HG02610 (cell line): ENCODE measurements around the gene ZNF552.
"Not testable (repeated sequence)": the region's sequence is repeated elsewhere in the genome, so short reads cannot be mapped to it uniquely, and the experiment has no call there.

Experiments used
- ATAC-seq: cut with Tn5 transposase; IDR thresholded peaks from one replicate; pipeline ENCODE4 v1.9.1; 2021; ENCODE audit warnings: mild to moderate bottlenecking, moderate library complexity; ENCODE audit not compliant: unreplicated experiment

ZNF552 gene

DNA sequence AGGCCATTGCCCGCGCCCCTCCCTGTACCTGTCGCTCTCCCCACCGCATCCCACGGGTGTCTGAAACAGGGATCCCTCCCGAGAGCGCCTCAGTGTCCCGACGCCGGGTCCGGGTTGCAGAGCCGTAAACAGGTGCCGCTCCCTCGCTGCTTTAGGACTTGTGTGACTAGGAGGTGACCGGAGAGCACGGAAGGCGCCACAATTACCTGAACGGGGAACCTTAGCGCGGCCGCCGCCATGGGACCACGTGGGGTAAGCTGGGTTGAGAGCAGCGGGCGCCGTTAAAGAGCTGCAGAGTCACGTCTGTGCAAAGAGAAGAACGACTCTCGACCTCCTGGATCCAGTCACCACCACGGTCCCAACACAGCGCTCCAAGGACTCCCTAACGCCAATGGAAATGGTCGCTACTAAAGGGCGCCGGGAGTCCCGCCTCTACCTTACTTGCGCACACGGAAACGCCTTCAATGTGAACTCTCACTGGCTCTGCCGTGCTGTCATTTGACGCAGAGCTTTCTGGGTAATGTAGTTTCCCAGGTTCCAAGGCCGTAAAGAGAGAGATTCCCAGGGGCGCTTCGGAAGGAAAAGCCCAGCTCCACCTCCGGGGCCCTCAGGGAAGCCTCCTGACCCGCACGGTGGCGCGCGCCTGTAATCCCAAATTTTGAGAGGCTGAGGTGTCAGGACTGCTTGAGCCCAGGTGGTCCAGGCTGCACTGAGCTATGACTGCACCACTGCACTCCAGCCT is at the start of gene ZNF552:
ZNF552 (minus strand) TSS at position 409 of the 742 bp plus-strand sequence; CDS start at position 239, 170 bp downstream.
- peak; percentile 73 for ATAC-seq

DNA sequence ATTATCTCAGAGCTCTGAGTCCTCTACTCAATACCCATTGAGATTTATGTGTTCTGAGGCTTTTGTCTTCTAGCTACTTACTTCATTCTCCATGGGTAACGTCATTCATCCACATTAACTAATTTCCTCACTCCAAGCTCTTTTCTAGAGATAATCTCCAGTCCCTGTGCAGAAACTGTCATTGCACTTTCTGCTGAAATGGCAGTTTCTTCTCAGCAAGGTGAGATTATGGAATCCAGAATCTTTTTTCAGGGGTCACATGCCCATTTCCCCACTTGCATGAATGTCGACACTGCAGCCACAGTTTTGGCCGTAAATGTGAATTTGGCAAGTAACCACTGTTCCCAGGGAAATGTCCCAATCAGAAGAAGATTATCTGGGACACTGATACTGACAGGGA is 47.6 kb upstream of the ZNF552 start:
- ATAC-seq: not testable (repeated sequence)

GRCh38 chr19:57854117-57854516 is 39.4 kb upstream of the ZNF552 start:
- not testable (repeated sequence) for ATAC-seq

DNA sequence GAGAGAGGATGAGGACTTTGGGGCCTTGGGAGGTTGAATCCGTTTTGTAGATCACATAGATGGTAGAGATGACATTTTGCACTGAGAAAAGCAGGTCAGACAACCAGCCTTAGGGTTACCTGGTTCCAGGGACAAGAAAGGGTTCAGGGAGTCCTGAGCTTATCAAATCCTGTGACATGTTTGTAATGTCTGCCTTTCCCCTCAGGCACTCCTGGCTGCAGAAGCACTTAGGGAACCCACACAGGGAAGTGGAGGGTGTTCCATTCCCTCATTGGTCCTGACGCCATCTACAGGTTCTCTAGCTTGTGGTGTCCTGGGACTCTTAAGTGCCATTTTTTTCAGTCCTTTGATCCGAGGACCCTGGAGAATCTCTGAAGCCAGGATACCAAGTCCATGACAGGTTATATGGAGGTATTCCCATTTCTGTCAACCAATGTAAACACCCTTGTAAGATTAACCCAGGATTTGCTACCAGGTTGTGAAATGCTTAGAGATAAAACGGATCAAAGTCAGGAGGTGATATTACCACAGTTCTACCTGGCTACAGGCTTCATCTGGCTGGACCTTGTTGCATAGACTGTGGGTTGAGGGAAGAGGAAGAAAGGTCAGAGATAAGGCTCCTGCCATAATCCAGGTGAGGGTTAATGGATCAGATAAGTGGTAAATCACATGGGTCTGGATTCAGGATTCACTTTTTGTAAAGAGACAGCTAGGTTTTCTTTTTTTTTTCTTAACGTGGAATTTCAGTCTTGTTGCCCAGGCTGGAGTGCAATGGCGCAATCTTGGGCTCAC is 37.3 kb upstream of the ZNF552 start:
- not testable (repeated sequence) for ATAC-seq

DNA sequence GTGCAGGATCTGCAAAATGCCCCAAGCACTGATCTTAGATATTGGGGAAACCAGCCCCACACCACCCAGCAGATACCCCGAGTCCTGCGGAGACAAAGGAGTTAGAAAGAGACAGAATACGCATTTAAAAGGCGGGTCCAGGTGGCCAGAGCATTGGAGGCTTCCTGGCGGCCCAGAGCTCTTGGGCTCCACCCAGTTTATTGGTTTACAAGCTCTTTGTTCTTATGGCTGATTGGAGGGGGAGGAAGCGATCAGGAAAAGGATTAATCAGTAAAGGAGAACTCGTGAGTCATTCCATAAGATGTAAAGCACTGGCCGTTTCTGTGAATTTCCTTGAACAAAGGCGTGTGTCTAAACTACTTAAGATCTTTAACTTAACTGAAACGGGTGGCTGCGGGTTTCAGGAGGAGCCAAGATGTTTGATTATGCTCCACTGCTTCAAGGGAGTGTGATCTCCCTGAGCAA is 35.9 kb upstream of the ZNF552 start:
- no peak for ATAC-seq

- peak; percentile 97 for ATAC-seq
These were observed 35.2 kb upstream of the ZNF552 start, which contains the start of gene ZNF587 for GRCh38 chr19:57849666-57850473. Gene ZNF587 (plus strand): TSS chr19:57849859. CDS start chr19:57850039, 180 bp downstream.

GRCh38 chr19:57849162-57849665 is 34.5 kb upstream of the ZNF552 start:
- ATAC-seq: not testable (repeated sequence)

- ATAC-seq: not testable (repeated sequence)
These were observed 32.5 kb upstream of the ZNF552 start for GRCh38 chr19:57847164-57847563.

GRCh38 chr19:57841122-57841763 is 26.5 kb upstream of the ZNF552 start:
- no peak for ATAC-seq

DNA sequence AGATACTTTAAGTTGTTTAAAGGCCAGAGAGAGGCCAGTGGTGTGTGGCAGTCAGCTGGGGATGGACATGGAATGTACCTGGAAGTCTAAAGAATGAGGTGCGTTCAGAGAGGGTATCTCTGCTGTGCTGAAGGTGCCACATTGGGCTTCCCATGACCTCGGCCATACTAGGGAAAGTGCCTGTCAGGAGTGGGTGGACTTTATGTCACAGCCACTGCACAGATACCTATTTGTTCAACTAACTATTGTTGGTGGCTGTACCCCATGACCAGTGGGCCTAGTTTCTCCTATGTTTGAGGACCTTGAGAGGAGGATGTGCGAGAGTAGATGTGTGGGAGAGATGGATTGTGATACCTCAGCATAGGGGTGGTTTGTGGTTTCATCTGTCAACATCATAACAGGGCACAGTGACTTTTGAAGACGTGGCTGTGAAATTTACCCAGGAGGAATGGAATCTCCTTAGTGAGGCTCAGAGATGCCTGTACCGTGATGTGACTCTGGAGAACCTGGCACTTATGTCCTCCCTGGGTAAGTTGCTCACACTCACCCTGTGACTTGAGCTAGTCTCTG is 24.0 kb upstream of the ZNF552 start:
- ATAC-seq: not testable (repeated sequence)

DNA sequence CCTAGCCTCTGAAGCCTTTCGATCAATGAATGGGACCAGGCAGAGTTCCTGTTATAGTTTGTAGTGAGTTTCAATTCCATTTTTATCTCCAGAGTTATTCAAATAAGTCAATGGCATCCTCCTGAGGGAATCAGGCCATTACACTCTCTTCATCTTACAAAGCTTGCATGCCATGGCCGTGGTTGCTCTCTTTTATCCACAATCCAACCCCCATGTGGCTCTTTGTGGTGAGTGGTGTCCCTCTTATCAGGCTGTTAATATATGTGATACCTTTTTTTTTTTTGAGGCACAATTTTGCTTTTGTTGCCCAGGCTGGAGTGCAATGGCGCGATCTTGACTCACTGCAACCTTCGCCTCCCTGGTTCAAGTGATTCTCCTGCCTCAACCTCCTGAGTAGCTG is 22.3 kb upstream of the ZNF552 start:
- not testable (repeated sequence) for ATAC-seq

GRCh38 chr19:57830071-57830602 is 15.4 kb upstream of the ZNF552 start, which contains the start of gene ZNF587B:
Gene ZNF587B (plus strand): TSS chr19:57830299. CDS start chr19:57830529, 230 bp downstream.
- no peak for ATAC-seq

DNA sequence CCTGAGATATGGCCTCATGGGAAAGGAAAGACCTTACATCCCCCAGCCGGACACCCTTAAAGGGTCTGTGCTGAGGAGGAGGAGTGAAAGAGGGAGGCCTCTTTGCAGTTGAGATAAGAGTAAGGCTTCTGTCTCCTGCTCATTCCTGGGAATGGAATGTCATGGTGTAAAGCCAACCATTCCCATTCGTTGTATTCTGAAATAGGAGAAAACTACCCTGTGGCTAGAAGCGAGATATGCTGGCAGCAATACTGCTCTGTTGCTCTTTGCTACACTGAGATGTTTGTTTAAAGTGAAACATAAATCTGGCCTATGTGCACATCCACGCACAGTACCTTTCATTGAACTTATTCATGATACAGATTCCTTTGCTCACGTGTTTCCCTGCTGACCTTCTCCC is 14.6 kb upstream of the ZNF552 start:
- no peak for ATAC-seq

DNA sequence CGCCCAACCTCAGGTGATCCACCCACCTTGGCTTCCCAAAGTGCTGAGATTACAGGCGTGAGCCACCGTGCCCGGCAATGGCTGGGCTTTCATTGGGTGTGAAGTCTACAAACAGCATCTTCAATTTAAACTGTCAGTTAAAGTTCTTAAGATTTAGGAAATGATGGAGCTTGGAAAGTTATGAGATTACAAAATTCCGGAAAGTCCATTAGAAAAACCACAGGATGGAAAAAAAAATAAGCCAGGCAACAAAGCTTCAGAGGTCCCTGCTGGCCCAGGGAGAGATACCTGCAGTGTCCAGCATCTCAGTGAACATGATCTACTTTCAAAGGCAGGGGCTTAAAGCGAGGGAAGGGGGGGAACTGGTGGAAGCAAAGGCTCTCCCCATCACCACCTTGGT is 10.8 kb upstream of the ZNF552 start:
- ATAC-seq: no peak

DNA sequence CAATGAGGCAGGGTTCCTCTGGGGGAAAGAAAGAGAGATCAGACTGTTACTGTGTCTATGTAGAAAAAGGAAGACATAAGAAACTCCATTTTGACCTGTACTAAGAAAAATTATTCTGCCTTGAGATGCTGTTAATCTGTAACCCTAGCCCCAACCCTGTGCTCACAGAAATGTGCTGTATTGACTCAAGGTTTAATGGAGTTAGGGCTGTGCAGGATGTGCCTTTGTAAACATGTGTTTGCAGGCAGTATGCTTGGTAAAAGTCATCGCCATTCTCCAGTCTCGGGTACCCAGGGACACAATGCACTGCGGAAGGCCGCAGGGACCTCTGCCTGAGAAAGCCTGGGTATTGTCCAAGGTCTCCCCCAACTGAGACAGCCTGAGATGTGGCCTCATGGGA is 8.9 kb upstream of the ZNF552 start:
- ATAC-seq: not testable (repeated sequence)

DNA sequence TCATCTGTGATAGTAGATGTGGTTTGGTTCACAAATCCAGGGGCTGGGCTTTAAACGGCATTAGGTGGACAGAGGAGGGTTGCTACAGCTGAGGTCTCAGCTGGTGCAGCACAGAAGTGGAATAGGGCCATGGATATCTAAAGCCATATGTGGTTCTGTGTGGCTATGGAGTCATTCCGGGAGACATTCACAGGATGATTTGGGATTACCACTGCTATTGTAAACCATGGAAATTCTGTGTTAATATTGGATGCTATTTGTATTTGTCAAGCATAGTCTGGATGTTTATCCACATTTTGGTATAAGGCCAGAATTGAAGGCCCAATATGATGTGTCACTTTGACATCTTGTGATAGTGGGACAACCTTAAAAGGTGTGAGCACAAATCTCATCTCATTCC is 8.4 kb upstream of the ZNF552 start:
- ATAC-seq: not testable (repeated sequence)

GRCh38 chr19:57821501-57821900 is 6.8 kb upstream of the ZNF552 start:
- ATAC-seq: not testable (repeated sequence)

- not testable (repeated sequence) for ATAC-seq
These were observed 6.4 kb upstream of the ZNF552 start for GRCh38 chr19:57821095-57821494.

- no peak for ATAC-seq
These were observed 5.9 kb upstream of the ZNF552 start for GRCh38 chr19:57820599-57820998.
